ENCODE measurements around the gene CMTR1.

DNA sequence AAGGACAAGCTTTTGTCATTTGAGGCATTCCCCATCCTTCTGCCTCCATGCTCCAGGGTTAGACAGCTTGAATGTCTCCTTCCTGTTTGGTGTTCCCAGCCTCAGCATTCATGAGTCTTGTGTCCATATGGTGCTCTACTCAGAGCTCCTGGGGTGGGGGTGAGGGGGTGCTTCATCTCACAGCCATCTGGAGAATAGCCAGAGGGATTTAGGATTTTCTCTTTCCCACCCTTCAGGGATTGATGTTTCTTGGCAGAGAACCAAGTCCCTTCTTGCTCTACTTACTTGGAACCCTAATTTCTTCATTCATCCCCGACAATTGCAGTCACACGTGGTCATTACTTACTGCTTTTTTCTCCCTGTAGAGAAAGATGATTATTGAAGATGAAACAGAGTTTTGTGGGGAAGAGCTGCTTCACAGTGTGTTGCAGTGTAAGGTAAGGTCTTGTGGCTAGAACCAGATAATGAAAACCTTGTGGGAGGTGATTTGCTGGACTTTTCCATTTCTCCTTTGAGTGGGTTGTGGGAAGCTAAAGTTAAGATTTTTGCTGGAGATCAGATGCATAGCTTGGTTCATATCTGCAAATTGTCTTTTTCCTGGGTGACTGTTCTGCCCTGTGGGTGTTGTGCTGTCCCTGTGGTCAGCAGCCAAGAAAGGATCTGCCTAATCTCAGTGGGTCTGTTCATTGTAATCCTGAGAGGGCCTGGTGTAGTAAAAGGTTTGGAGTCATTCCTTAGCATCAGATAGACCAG is 18.6 kb downstream of the CMTR1 start:
- TF ChIP-seq SPI1 (IDR thresholded peaks at IDR 0.05; ENCODE audit: borderline replicate concordance, low read depth) (no peak), CTCF (IDR thresholded peaks at IDR 0.05; ENCODE audit: insufficient read depth, low read length) (no peak), GABPA (IDR thresholded peaks at IDR 0.05; ENCODE audit: low read depth) (no peak), REST (IDR thresholded peaks at IDR 0.05; ENCODE audit: insufficient replicate concordance, low read depth) (no peak), POLR2AphosphoS5 (IDR thresholded peaks at IDR 0.05; ENCODE audit: low read depth) (no peak)
